NCI-H1694 treated with DMSO at 0.1 percent for 48 hours (cell line): ENCODE measurements around the gene CATSPER1.
A peak's percentile ranks its signal among the peaks of the same experiment; 100 is the strongest.
"Not testable (repeated sequence)": the region's sequence is repeated elsewhere in the genome, so short reads cannot be mapped to it uniquely, and the experiment has no call there.

Experiments
- DNase-seq: peaks from one replicate; lab custom pipeline; 2025; lab: John Stamatoyannopoulos, UW

The CATSPER1 gene

GRCh38 chr11:66051766-66052663 is 25.7 kb upstream of the CATSPER1 start, which contains the start of gene SF3B2:
TSS of gene SF3B2 (plus strand) at chr11:66052364. CDS start at chr11:66052385, 21 bp downstream.
- DNase-seq = peak; percentile 91

GRCh38 chr11:66051371-66051765 is 25.1 kb upstream of the CATSPER1 start:
- no peak for DNase-seq

GRCh38 chr11:66050581-66051231 is 24.4 kb upstream of the CATSPER1 start:
- DNase-seq = no peak

GRCh38 chr11:66048547-66049323 is 22.5 kb upstream of the CATSPER1 start, which contains the start of gene GAL3ST3:
TSS of gene GAL3ST3 (minus strand) at chr11:66049161. CDS start at chr11:66045415, 3,746 bp downstream.
- DNase-seq = no peak

- DNase-seq = no peak
Observed at GRCh38 chr11:66047541-66048365, 21.5 kb upstream of the CATSPER1 start.

- DNase-seq = no peak
Observed at GRCh38 chr11:66046901-66047300, 20.6 kb upstream of the CATSPER1 start.

GRCh38 chr11:66045177-66045639 is 18.9 kb upstream of the CATSPER1 start:
- DNase-seq = peak; percentile 51

- DNase-seq = no peak
Observed at GRCh38 chr11:66044757-66045156, 18.5 kb upstream of the CATSPER1 start.

- DNase-seq = no peak
Observed at GRCh38 chr11:66042996-66043906, 17.0 kb upstream of the CATSPER1 start.

- no peak for DNase-seq
Observed at GRCh38 chr11:66042227-66042995, 16.1 kb upstream of the CATSPER1 start.

GRCh38 chr11:66039765-66040164 is 13.5 kb upstream of the CATSPER1 start:
- no peak for DNase-seq

GRCh38 chr11:66037327-66037726 is 11.0 kb upstream of the CATSPER1 start:
- DNase-seq = no peak

GRCh38 chr11:66036334-66036710 is 10.0 kb upstream of the CATSPER1 start:
- no peak for DNase-seq

GRCh38 chr11:66035653-66036333 is 9.5 kb upstream of the CATSPER1 start:
- DNase-seq = no peak

GRCh38 chr11:66032957-66033735 is 6.9 kb upstream of the CATSPER1 start:
- DNase-seq = no peak

- not testable (repeated sequence) for DNase-seq
Observed at GRCh38 chr11:66023186-66023440, 3.2 kb downstream of the CATSPER1 start.

GRCh38 chr11:66022401-66023185 is 3.7 kb downstream of the CATSPER1 start:
- DNase-seq = peak; percentile 44
